Adrenal gland (tissue), 12 donors: ENCODE measurements around the gene ZNF337. TPM values are rescaled to one million over a fixed set of nuclear protein-coding genes. Genes with fewer than 3 reads are reported as not detected.

ENCODE experiments used
- DNase-seq, 7 donors: peaks; one replicate each; pipeline ENCODE4 v3.0.0-alpha.2; 2019 to 2020
- H3K27ac ChIP-seq, 5 donors: fragments of 200-600 bp; sonication (generic) in 4 of 5; 1 replicate in 3 of 5; 2 replicates in 2 of 5; pipeline versions ENCODE4 v1.5.1 to v1.8.0; 2016 to 2020; ENCODE audit warnings: mild to moderate bottlenecking in 1 of 5
- H3K27me3 ChIP-seq: fragments of 200-600 bp; 2 replicates; pipeline ENCODE4 v1.8.0; 2021
- H3K36me3 ChIP-seq, 2 donors: fragments of 200-600 bp; replicated peaks in 1 of 2; 1 replicate in 1 of 2; 2 replicates in 1 of 2; pipeline versions ENCODE4 v1.5.1 to v1.8.0; 2018 to 2022
- H3K4me1 ChIP-seq, 2 donors: fragments of 200-600 bp; replicated peaks in 1 of 2; 1 replicate in 1 of 2; 2 replicates in 1 of 2; pipeline versions ENCODE4 v1.5.1 to v1.8.0; 2018 to 2021
- H3K4me3 ChIP-seq, 4 donors: fragments of 200-600 bp; sonication (generic) in 3 of 4; one replicate each; pipeline ENCODE4 v1.5.1; 2016 to 2018
- H3K9me3 ChIP-seq, 3 donors: fragments of 200-600 bp; sonication (generic) in 1 of 3; replicated peaks in 1 of 3; 1 replicate in 2 of 3; 2 replicates in 1 of 3; pipeline versions ENCODE4 v1.5.1 to v1.8.0; 2016 to 2021
- CTCF ChIP-seq, 6 experiments: fragments of 450-650 bp in 4 of 6; fragments of 200-600 bp in 2 of 6; sonication (generic) in 1 of 6; IDR thresholded peaks; 1 replicate in 5 of 6; 2 replicates in 1 of 6; pipeline versions ENCODE4 v1.5.1 to v1.8.0; 2016 to 2021; ENCODE audit warnings: antibody characterized with exemption in 6 of 6, mild to moderate bottlenecking in 2 of 6, moderate library complexity in 1 of 6
- POLR2A ChIP-seq, 2 donors: fragments of 450-650 bp; IDR thresholded peaks; one replicate each; pipeline ENCODE4 v1.6.1; 2017; ENCODE audit warnings: antibody characterized with exemption in 2 of 2, mild to moderate bottlenecking in 2 of 2, moderate library complexity in 1 of 2
- WGBS, 4 donors: extraction: QIAGEN DNeasy Blood & Tissue Kit in 2 of 4; methylation state at CpG; one replicate each; pipeline versions ENCODE4 v1.1.5 to v1.1.7; 2013 to 2017; 5-methylcytosine and 5-hydroxymethylcytosine counted together
- intact Hi-C, 2 donors: fragments of 100-400 bp; cut with DNase I; formaldehyde crosslinking; loops; one replicate each; pipeline versions ENCODE4 v1.14.1 to v1.15.0; 2022 to 2023
- polyA plus RNA-seq, 3 donors: library from polyadenylated mRNA; stranded (reverse); fragments of 200-250 nt in 2 of 3; fragments of 350-450 nt in 1 of 3; fragmentation: Illumina TruSeq in 1 of 3; extraction: RNeasy Lipid Tissue Mini Kit (QIAGEN cat#74804) in 1 of 3; gene quantifications; one replicate each; pipeline ENCODE4 v1.2.3, GENCODE V29; 2013 to 2014
- total RNA-seq, 9 donors: library from RNA; depleted of rRNA in 4 of 9; stranded (reverse); fragments of >200 nt in 4 of 9; fragments of 120-200 nt in 1 of 9; fragmentation: NEBNext Ultra II Directional in 1 of 9; extraction: Animal tissue kit (Norgen Biotek cat#: 25700) in 1 of 9; gene quantifications; one replicate each; pipeline versions ENCODE4 v1.1.0 to v1.2.4, GENCODE V29; 2013 to 2023
- donor health status: healthy with polysubstance abuse.
- donor health status: Bipolar disorder and iron deficiency.
- donor health status: DM: yes; HTN: yes; CAD: no.
- donor health status: DM: no; HTN: no; CAD: no.
- donor health status: DM: no; HTN: no; CAD: no.
- donor health status: DM: yes; HTN: yes; CAD: no.

The ZNF337 gene
- total and polyA plus RNA-seq, 12 donors: 7.1 to 29.4 (median 11.8) TPM

GRCh38 chr20:25676164-25676809 lies 20.4 kb downstream of the ZNF337 start:
- H3K27me3 ChIP-seq: no peaks in the 10 kb centered on the region
- no peak for TF ChIP-seq POLR2A (IDR thresholded peaks at IDR 0.05)
- no peak for TF ChIP-seq CTCF (IDR thresholded peaks at IDR 0.05)
- intact Hi-C loops: no loop called here
- H3K27ac ChIP-seq: no peak overlapping the region
- no peaks in the 10 kb centered on the region for H3K9me3 ChIP-seq
- H3K4me1 ChIP-seq: no peaks in the 10 kb centered on the region
- 80 to 91% (median 81%) methylated on average over 10 of the region's 10 CpGs for WGBS, 4 donors
- peak in 6 of 7 donors; percentile 53 to 75 (median 67) for DNase-seq
- peaks cover 0 to 42% of the 10 kb centered on the region in 2 donors for H3K36me3 ChIP-seq
- H3K4me3 ChIP-seq: no peak overlapping the region

- WGBS, 4 donors: 90 to 95% (median 92%) methylated on average over 6 of the region's 6 CpGs
- H3K9me3 ChIP-seq: no peaks in the 10 kb centered on the region
Observed at GRCh38 chr20:25675161-25675560, 21.5 kb downstream of the ZNF337 start.

GRCh38 chr20:25672659-25673235 lies 23.9 kb downstream of the ZNF337 start:
- Histone ChIP-seq H3K4me3 (no peak overlapping the region), H3K36me3 (peaks cover 0 to 42% of the 10 kb centered on the region in 2 donors), H3K4me1 (no peaks in the 10 kb centered on the region), H3K27me3 (no peaks in the 10 kb centered on the region), H3K9me3 (no peaks in the 10 kb centered on the region), H3K27ac (no peak overlapping the region)
- DNase-seq: no peak
- WGBS, 4 donors: 88 to 92% (median 90%) methylated on average over 4 of the region's 4 CpGs
- intact Hi-C loops: no loop called here
- TF ChIP-seq CTCF (IDR thresholded peaks at IDR 0.05): no peak
- no peak for TF ChIP-seq POLR2A (IDR thresholded peaks at IDR 0.05)

More at GRCh38 chr20:25675161-25675560, 21.5 kb downstream of the ZNF337 start:
- no peaks in the 10 kb centered on the region for H3K4me1 ChIP-seq
- H3K4me3 ChIP-seq: no peak overlapping the region
- no peak for TF ChIP-seq CTCF (IDR thresholded peaks at IDR 0.05)
- no peaks in the 10 kb centered on the region for H3K27me3 ChIP-seq
- H3K27ac ChIP-seq: no peak overlapping the region
- no peak for DNase-seq
- intact Hi-C loops: no loop called here
- H3K36me3 ChIP-seq: peaks cover 0 to 42% of the 10 kb centered on the region in 2 donors

- intact Hi-C loops: no loop called here
- Histone ChIP-seq H3K9me3 (no peaks in the 10 kb centered on the region), H3K36me3 (peaks cover 0 to 21% of the 10 kb centered on the region in 2 donors), H3K27me3 (no peaks in the 10 kb centered on the region), H3K4me3 (no peak overlapping the region), H3K4me1 (no peaks in the 10 kb centered on the region), H3K27ac (peak overlapping the region in 1 of 5 donors; percentile 23)
- no peak for TF ChIP-seq CTCF (IDR thresholded peaks at IDR 0.05)
- 62 to 74% (median 65%) methylated on average over 6 to 7 of the region's 7 CpGs for WGBS, 4 donors
- DNase-seq: peak in 3 of 7 donors; percentile 15 to 26 (median 23)
Observed at GRCh38 chr20:25669826-25670422, 26.7 kb downstream of the ZNF337 start.
